Body of pancreas (tissue), 4 donors: Measurements from ENCODE around the gene TEKTIP1. TPM values are rescaled to one million over a fixed set of nuclear protein-coding genes. Genes with fewer than 3 reads are reported as not detected.

ENCODE experiments used
- ATAC-seq: fragments of 150-250 bp; one replicate; pipeline ENCODE4 v1.9.1; 2016
- DNase-seq, 4 donors: peaks; one replicate each; pipeline ENCODE4 v3.0.0-alpha.2; 2019
- H3K27ac ChIP-seq, 4 donors: fragments of 200-600 bp; sonication (generic); 1 replicate in 3 of 4; 2 replicates in 1 of 4; pipeline versions ENCODE4 v1.5.1 to v1.6.1; 2016 to 2019; ENCODE audit warnings: mild to moderate bottlenecking in 1 of 4, mixed read lengths in 1 of 4, moderate library complexity in 1 of 4
- H3K27me3 ChIP-seq, 2 donors: fragments of 200-600 bp; sonication (generic); one replicate each; pipeline ENCODE4 v1.6.0; 2016; ENCODE audit warnings: mild to moderate bottlenecking in 1 of 2
- H3K36me3 ChIP-seq, 2 donors: fragments of 200-600 bp; sonication (generic); replicated peaks in 1 of 2; 2 replicates each; pipeline ENCODE4 v1.5.1; 2016; ENCODE audit warnings: low read depth in 2 of 2; ENCODE audit not compliant: insufficient read depth in 1 of 2
- H3K4me1 ChIP-seq: fragments of 200-600 bp; sonication (generic); one replicate; pipeline ENCODE4 v1.6.0; 2016
- H3K4me3 ChIP-seq, 2 donors: fragments of 200-600 bp; sonication (generic); 1 replicate in 1 of 2; 2 replicates in 1 of 2; pipeline ENCODE4 v1.5.1; 2016 to 2019
- H3K9me3 ChIP-seq, 3 donors: fragments of 200-600 bp; sonication (generic); 1 replicate in 2 of 3; 2 replicates in 1 of 3; pipeline ENCODE4 v1.5.1; 2016
- CTCF ChIP-seq, 7 experiments: fragments of 450-650 bp in 4 of 7; fragments of 200-600 bp in 3 of 7; sonication (generic) in 3 of 7; IDR thresholded peaks; one replicate each; pipeline ENCODE4 v1.5.1; 2016 to 2019; ENCODE audit warnings: antibody characterized with exemption in 7 of 7
- POLR2A ChIP-seq, 3 donors: fragments of 450-650 bp; IDR thresholded peaks; one replicate each; pipeline ENCODE4 v1.6.1; 2016; ENCODE audit warnings: antibody characterized with exemption in 3 of 3, mild to moderate bottlenecking in 2 of 3
- WGBS, 2 donors: methylation state at CpG; one replicate each; pipeline ENCODE4 v1.1.5; 2017; 5-methylcytosine and 5-hydroxymethylcytosine counted together
- intact Hi-C: fragments of 100-400 bp; cut with DNase I; formaldehyde crosslinking; loops from one replicate; pipeline ENCODE4 v1.15.1; 2023
- total RNA-seq, 2 donors: library from RNA; depleted of rRNA; stranded (reverse); fragments of >200 nt; gene quantifications; one replicate each; pipeline ENCODE4 v1.1.0, GENCODE V29; 2016

TEKTIP1 gene
- total RNA-seq, 2 donors from 2014 or later: 1.3 TPM; not detected in 1

GRCh38 chr19:3503036-3503572 is 35.9 kb upstream of the TEKTIP1 start:
- Histone ChIP-seq H3K4me3 (no peak overlapping the region), H3K4me1 (peaks cover 33% of the 10 kb centered on the region), H3K9me3 (no peaks in the 10 kb centered on the region), H3K27me3 (no peaks in the 10 kb centered on the region), H3K27ac (no peak overlapping the region), H3K36me3 (no peaks in the 10 kb centered on the region)
- DNase-seq (no peak), ATAC-seq (no peak)
- intact Hi-C loops: no loop called here
- WGBS, 2 donors: 72 to 74% methylated on average over 8 to 13 of the region's 13 CpGs
- TF ChIP-seq CTCF (IDR thresholded peaks at IDR 0.05) (no peak), POLR2A (IDR thresholded peaks at IDR 0.05) (no peak)

- no peak for ATAC-seq
- H3K4me1 ChIP-seq: peaks cover 30% of the 10 kb centered on the region
- H3K36me3 ChIP-seq: no peaks in the 10 kb centered on the region
- no peak for TF ChIP-seq CTCF (IDR thresholded peaks at IDR 0.05)
- no peak for TF ChIP-seq POLR2A (IDR thresholded peaks at IDR 0.05)
- H3K9me3 ChIP-seq: no peaks in the 10 kb centered on the region
- WGBS, 2 donors: 64 to 79% methylated on average over 5 of the region's 5 CpGs
- no peak for DNase-seq
- H3K4me3 ChIP-seq: no peak overlapping the region
- no peaks in the 10 kb centered on the region for H3K27me3 ChIP-seq
- intact Hi-C loops: no loop called here
- H3K27ac ChIP-seq: no peak overlapping the region
Measured at GRCh38 chr19:3504735-3505134, 34.2 kb upstream of the TEKTIP1 start.

- intact Hi-C loops: no loop called here
- 1 to 6% methylated on average over 2 to 55 of the region's 79 CpGs for WGBS, 2 donors
- Histone ChIP-seq H3K27ac (peak within 1 kb of the TSS; percentile 76 to 91 (median 86)), H3K27me3 (no peaks in the 10 kb centered on the region), H3K9me3 (no peaks in the 10 kb centered on the region), H3K4me1 (peaks cover 27% of the 10 kb centered on the region), H3K36me3 (no peaks in the 10 kb centered on the region), H3K4me3 (peak within 1 kb of the TSS; percentile 57 to 81)
- DNase-seq (peak; percentile 99 to 100 (median 99)), ATAC-seq (peak; percentile 96)
- TF ChIP-seq POLR2A (IDR thresholded peaks at IDR 0.05) (peak; percentile 56 to 81 (median 77)), CTCF (IDR thresholded peaks at IDR 0.05) (peak in 1 of 7 experiments; percentile 22)
Measured at GRCh38 chr19:3505598-3506383, 33.2 kb upstream of the TEKTIP1 start, which contains the start of gene FZR1. Gene FZR1, plus strand, starts transcription at chr19:3506311. Its CDS starts 16,679 bp downstream, at chr19:3522990.

- no peaks in the 10 kb centered on the region for H3K36me3 ChIP-seq
- H3K4me3 ChIP-seq: peak overlapping the region; percentile 57 to 81
- H3K27me3 ChIP-seq: no peaks in the 10 kb centered on the region
- TF ChIP-seq CTCF (IDR thresholded peaks at IDR 0.05) (no peak), POLR2A (IDR thresholded peaks at IDR 0.05) (no peak)
- H3K27ac ChIP-seq: peak overlapping the region; percentile 48 to 91 (median 86)
- peaks cover 23% of the 10 kb centered on the region for H3K4me1 ChIP-seq
- WGBS, 2 donors: 0% methylated on average over 33 to 69 of the region's 69 CpGs
- no peaks in the 10 kb centered on the region for H3K9me3 ChIP-seq
- intact Hi-C loops: no loop called here
- DNase-seq (peak; percentile 25 to 55 (median 38)), ATAC-seq (peak; percentile 1)
Measured at GRCh38 chr19:3506384-3507340, 32.3 kb upstream of the TEKTIP1 start.
